K562 (cell line): ENCODE measurements around the gene IRF6. TPM values are rescaled to one million over a fixed set of nuclear protein-coding genes. Genes with fewer than 3 reads are reported as not detected.

Source experiments
- ETV1 ChIP-seq: fragments of 450-650 bp; conservative IDR thresholded peaks from 2 replicates; pipeline ENCODE4 v1.6.1; 2016; ENCODE audit warnings: missing genetic modification characterization, control low read depth, low read depth, missing compliant biosample characterization
- FOS ChIP-seq: IDR thresholded peaks from 3 replicates; pipeline ENCODE4 v1.6.1; 2011; ENCODE audit not compliant: insufficient read length; ENCODE audit errors: extremely low read depth
- HNRNPLL ChIP-seq: fragments of 200-400 bp; formaldehyde crosslinking; IDR thresholded peaks from 2 replicates; pipeline ENCODE4 v1.6.1; 2017; ENCODE audit warnings: low read length, low read depth, mild to moderate bottlenecking; ENCODE audit not compliant: poor library complexity, severe bottlenecking
- IRF2 ChIP-seq: sonication (generic); formaldehyde crosslinking; IDR thresholded peaks from 2 replicates; pipeline ENCODE4 v1.8.1; 2022; ENCODE audit warnings: mild to moderate bottlenecking, missing genetic modification reagents
- KDM1A ChIP-seq, 2 experiments: fragments of 450-650 bp; IDR thresholded peaks; 2 replicates each; pipeline ENCODE4 v1.6.1; 2016; ENCODE audit warnings: mild to moderate bottlenecking in 2 of 2
- KDM5B ChIP-seq: fragments of 200-600 bp; sonication (generic); IDR thresholded peaks from 2 replicates; pipeline ENCODE4 v1.6.1; 2012; ENCODE audit warnings: low read depth, mild to moderate bottlenecking, moderate library complexity, low read length, control low read depth, inconsistent platforms; ENCODE audit not compliant: insufficient replicate concordance
- MEF2D ChIP-seq: conservative IDR thresholded peaks from 2 replicates; pipeline ENCODE4 v1.6.1; 2016; ENCODE audit warnings: low read depth, missing genetic modification characterization, missing compliant biosample characterization
- MGA ChIP-seq: fragments of 450-650 bp; IDR thresholded peaks from 2 replicates; pipeline ENCODE4 v1.6.1; 2016; ENCODE audit warnings: mild to moderate bottlenecking, moderate library complexity
- NFIC ChIP-seq: fragments of 450-650 bp; IDR thresholded peaks from 2 replicates; pipeline ENCODE4 v1.6.1; 2017; ENCODE audit warnings: mild to moderate bottlenecking, inconsistent platforms
- RBM22 ChIP-seq: fragments of 200-400 bp; formaldehyde crosslinking; IDR thresholded peaks from 2 replicates; pipeline ENCODE4 v1.6.1; 2018; ENCODE audit warnings: low read length, low read depth; ENCODE audit not compliant: poor library complexity, severe bottlenecking
- TAF9B ChIP-seq: fragments of 450-650 bp; IDR thresholded peaks from 2 replicates; pipeline ENCODE4 v1.6.1; 2018; ENCODE audit warnings: mild to moderate bottlenecking; ENCODE audit not compliant: partially characterized antibody
- TOE1 ChIP-seq, 2 experiments: fragments of 450-650 bp in 1 of 2; sonication (generic) in 1 of 2; formaldehyde crosslinking in 1 of 2; IDR thresholded peaks; 2 replicates each; pipeline versions ENCODE4 v1.7.1 to v1.8.0; 2016 to 2022; ENCODE audit warnings: borderline replicate concordance in 2 of 2, mild to moderate bottlenecking in 2 of 2, antibody characterized with exemption in 1 of 2, inconsistent platforms in 1 of 2, low read depth in 1 of 2, missing genetic modification reagents in 1 of 2, moderate library complexity in 1 of 2
- ZFP1 ChIP-seq: fragments of 450-650 bp; formaldehyde crosslinking; IDR thresholded peaks from 2 replicates; pipeline ENCODE4 v1.4.0; 2020; ENCODE audit warnings: mild to moderate bottlenecking, mixed read lengths
- ZNF263 ChIP-seq: sonication (generic); formaldehyde crosslinking; IDR thresholded peaks from 2 replicates; pipeline ENCODE4 v1.8.0; 2022; ENCODE audit warnings: mild to moderate bottlenecking, missing genetic modification reagents, borderline replicate concordance
- ZNF431 ChIP-seq: sonication (generic); formaldehyde crosslinking; IDR thresholded peaks from 2 replicates; pipeline ENCODE4 v1.8.0; 2022; ENCODE audit warnings: mild to moderate bottlenecking, missing genetic modification reagents
- polyA plus RNA-seq, 8 experiments: library from polyadenylated mRNA; depleted of rRNA in 4 of 8; stranded (reverse) in 5 of 8; unstranded in 3 of 8; fragments of >200 nt; fragmentation: Nextera tagmentation in 2 of 8; fragmentation: Illumina TruSeq in 1 of 8; extraction: Ambion mirVana in 2 of 8; extraction: Trizol in 1 of 8; gene quantifications; 2 replicates each; pipeline versions ENCODE4 v1.2.1 to v1.2.3, GENCODE V29; 2011 to 2014; ENCODE audit warnings: inconsistent platforms in 1 of 8, missing spikeins in 1 of 8
- total RNA-seq, 7 experiments: library from RNA; depleted of rRNA in 6 of 7; stranded (reverse); fragments of >200 nt in 6 of 7; fragmentation: Illumina TruSeq in 2 of 7; extraction: Trizol in 2 of 7; gene quantifications; 2 replicates each; pipeline versions ENCODE4 v1.2.1 to v1.2.3, GENCODE V29; 2011 to 2021; ENCODE audit warnings: low replicate concordance in 1 of 7

Gene IRF6
- total and polyA plus RNA-seq, 9 of the 15 experiments (the other 6 are each of a cell fraction or from before 2014, with no cell fraction given): 0.03 to 0.65 (median 0.17) TPM

- TF ChIP-seq MEF2D (0 out of 2 replicates have a peak, but pooled peaks have one; percentile 51), RBM22 (no peak), MGA (peak; percentile 95), KDM1A (IDR thresholded peaks at IDR 0.05) (no peak), KDM5B (peak; percentile 89), HNRNPLL (peak; percentile 89), ETV1 (peak; percentile 95), TAF9B (peak; percentile 71), FOS (no peak), TOE1 (IDR thresholded peaks at IDR 0.05; ENCODE audit: borderline replicate concordance) (peak; percentile 28), TOE1 (CRISPR knock-in tag; IDR thresholded peaks at IDR 0.05; ENCODE audit: borderline replicate concordance, low read depth) (no peak), ZNF431 (CRISPR knock-in tag) (peak; percentile 53; the same call in 1 of the 2 replicates), IRF2 (no peak), ZNF263 (CRISPR knock-in tag) (no peak), NFIC (0 out of 2 replicates have a peak, but pooled peaks have one; percentile 19), ZFP1 (CRISPR knock-in tag) (peak; percentile 23; the same call in 1 of the 2 replicates)
These were observed 21.4 kb downstream of the IRF6 start, which contains the start of gene C1orf74 (continued) for GRCh38 chr1:209784265-209785169.
